ENCODE results near the gene TMPRSS3. TPM values are rescaled to one million over a fixed set of nuclear protein-coding genes. Genes with fewer than 3 reads are reported as not detected.
"Not testable (repeated sequence)": the region's sequence is repeated elsewhere in the genome, so short reads cannot be mapped to it uniquely, and the experiment has no call there.

The TMPRSS3 gene
- total RNA-seq, 2 donors from 2014 or later = 12.5 to 12.7 TPM

DNA sequence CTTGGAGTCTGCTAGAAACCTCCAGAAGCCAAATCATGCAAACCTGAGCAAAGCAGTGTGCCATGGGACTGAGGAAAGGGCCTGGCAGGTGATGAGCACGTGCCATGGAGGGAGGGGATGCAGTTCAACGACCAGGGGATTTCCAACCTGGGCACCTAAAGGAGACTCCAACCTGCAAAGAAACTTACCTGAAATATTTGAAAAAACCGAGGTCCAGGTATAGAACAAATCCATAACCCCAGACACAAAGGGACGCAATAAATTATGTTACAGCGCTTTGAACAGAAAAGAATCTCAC is 16.7 kb upstream of the TMPRSS3 start:
- Histone ChIP-seq H3K27me3 (no peaks in the 10 kb centered on the region), H3K27ac (no peak overlapping the region), H3K9me3 (no peaks in the 10 kb centered on the region), H3K4me3 (no peak overlapping the region), H3K4me1 (no peaks in the 10 kb centered on the region), H3K36me3 (replicated peaks in 1 of 2; ENCODE audit: insufficient read depth in 1 of 2, low read depth in 2 of 2) (no peaks in the 10 kb centered on the region)
- DNase-seq (no peak), ATAC-seq (no peak)
- TF ChIP-seq, protein P1, sequence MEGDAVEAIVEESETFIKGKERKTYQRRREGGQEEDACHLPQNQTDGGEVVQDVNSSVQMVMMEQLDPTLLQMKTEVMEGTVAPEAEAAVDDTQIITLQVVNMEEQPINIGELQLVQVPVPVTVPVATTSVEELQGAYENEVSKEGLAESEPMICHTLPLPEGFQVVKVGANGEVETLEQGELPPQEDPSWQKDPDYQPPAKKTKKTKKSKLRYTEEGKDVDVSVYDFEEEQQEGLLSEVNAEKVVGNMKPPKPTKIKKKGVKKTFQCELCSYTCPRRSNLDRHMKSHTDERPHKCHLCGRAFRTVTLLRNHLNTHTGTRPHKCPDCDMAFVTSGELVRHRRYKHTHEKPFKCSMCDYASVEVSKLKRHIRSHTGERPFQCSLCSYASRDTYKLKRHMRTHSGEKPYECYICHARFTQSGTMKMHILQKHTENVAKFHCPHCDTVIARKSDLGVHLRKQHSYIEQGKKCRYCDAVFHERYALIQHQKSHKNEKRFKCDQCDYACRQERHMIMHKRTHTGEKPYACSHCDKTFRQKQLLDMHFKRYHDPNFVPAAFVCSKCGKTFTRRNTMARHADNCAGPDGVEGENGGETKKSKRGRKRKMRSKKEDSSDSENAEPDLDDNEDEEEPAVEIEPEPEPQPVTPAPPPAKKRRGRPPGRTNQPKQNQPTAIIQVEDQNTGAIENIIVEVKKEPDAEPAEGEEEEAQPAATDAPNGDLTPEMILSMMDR (IDR thresholded peaks at IDR 0.05) = no peak
- TF ChIP-seq POLR2A (IDR thresholded peaks at IDR 0.05) = no peak
- intact Hi-C loops (cut with DNase I) = no loop called here
- 64 to 70% methylated on average over 5 of the region's 5 CpGs for WGBS, 2 donors

DNA sequence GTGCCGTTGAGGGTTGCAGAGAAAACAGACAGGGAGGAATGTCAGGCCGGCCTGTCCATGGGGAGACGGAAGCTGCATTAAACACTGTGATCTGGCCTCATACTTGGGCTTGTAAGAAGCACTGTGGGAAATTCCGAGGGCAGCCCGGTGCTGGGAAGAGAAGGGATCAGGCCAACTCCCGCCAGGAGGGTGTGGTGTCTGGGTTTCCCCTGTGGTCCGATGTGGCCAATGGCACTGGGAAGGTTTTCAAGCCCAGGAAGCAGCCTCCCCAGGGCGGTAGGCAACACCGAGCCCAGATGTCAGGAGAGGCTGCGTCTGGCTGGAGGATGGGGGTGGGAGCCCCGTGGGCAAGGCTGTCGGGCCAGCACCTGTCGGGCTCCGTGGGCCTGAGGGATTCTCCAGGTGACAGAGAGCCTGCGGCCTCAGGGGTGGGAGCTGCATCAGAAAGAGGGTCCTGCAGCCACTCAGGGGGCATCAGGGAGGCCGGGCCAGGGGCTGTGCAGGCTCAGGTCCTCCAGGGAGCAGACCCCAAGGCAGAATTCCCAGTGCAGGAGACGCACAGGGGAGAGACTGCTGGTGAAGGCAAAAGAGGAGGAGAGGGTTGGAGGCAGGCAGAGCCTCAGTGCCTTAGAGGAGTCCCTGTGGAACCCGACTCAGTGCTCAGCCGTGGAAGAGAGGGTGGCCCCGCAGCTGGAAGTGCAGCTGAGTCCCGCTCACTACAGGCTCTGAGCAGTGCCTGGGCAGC is 16.2 kb upstream of the TMPRSS3 start:
- no peaks in the 10 kb centered on the region for H3K36me3 ChIP-seq (replicated peaks in 1 of 2; ENCODE audit: insufficient read depth in 1 of 2, low read depth in 2 of 2)
- no peaks in the 10 kb centered on the region for H3K4me1 ChIP-seq
- 62 to 69% methylated on average over 12 to 20 of the region's 21 CpGs for WGBS, 2 donors
- intact Hi-C loops (cut with DNase I) = no loop called here
- no peaks in the 10 kb centered on the region for H3K27me3 ChIP-seq
- peak; percentile 40 for ATAC-seq
- no peaks in the 10 kb centered on the region for H3K9me3 ChIP-seq
- no peak for DNase-seq
- TF ChIP-seq, protein P1 (IDR thresholded peaks at IDR 0.05) = no peak
- TF ChIP-seq POLR2A (IDR thresholded peaks at IDR 0.05) = no peak
- no peak overlapping the region for H3K4me3 ChIP-seq
- peak overlapping the region in 1 of 4 donors; percentile 15 for H3K27ac ChIP-seq

DNA sequence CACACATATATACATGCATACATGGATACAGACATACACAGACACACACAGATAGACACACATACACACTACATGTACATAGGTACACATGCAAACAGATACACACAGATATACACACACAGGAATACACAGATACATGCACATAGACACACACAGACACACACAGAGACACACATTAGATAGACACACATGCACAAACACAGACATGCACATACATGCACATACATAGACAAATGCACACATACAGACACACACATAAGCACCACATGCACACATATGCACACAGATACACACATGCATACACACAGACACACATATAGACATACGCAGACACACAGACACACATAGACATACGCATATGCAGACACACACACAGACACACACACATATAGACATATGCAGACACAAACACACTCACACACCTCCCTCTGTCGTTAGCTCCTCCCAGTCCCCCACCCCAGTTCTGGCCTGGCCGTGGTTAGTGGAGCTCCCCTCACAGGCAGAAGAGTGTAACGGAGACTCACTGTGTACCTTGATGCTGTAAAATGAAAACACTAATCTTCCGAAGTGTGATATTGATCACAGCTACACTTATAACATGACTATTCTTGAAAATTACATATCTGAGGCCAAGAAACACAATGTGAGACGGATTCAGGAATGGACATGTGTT is 15.5 kb upstream of the TMPRSS3 start:
- DNase-seq (no peak), ATAC-seq (peak; percentile 36)
- Histone ChIP-seq H3K27ac (no peak overlapping the region), H3K4me3 (no peak overlapping the region), H3K4me1 (no peaks in the 10 kb centered on the region), H3K27me3 (no peaks in the 10 kb centered on the region), H3K9me3 (no peaks in the 10 kb centered on the region), H3K36me3 (replicated peaks in 1 of 2; ENCODE audit: insufficient read depth in 1 of 2, low read depth in 2 of 2) (no peaks in the 10 kb centered on the region)
- TF ChIP-seq POLR2A (IDR thresholded peaks at IDR 0.05) = no peak
- TF ChIP-seq, protein P1 (IDR thresholded peaks at IDR 0.05) = no peak
- intact Hi-C loops (cut with DNase I) = no loop called here
- 56 to 60% methylated on average over 7 of the region's 7 CpGs for WGBS, 2 donors

DNA sequence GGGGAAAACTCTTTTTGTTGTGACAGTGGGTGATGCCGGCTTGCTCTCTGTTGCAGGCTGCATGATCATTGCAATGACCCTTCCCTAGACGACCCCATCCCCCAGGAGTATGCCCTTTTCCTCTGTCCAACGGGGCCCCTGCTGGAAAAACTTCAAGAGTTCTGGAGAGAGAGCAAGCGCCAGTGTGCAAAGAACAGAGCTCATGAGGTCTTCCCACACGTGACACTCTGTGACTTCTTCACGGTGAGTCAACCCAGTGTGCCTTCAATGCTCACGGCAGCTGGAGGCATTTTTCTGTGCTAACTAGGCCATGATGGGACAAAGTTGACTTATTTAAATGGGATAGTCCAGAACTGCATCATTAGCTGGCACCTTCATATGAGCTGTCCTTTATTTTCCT is 13.5 kb upstream of the TMPRSS3 start:
- Histone ChIP-seq H3K4me1 (no peaks in the 10 kb centered on the region), H3K9me3 (no peaks in the 10 kb centered on the region), H3K36me3 (replicated peaks in 1 of 2; ENCODE audit: insufficient read depth in 1 of 2, low read depth in 2 of 2) (no peaks in the 10 kb centered on the region), H3K27me3 (no peaks in the 10 kb centered on the region), H3K27ac (no peak overlapping the region), H3K4me3 (no peak overlapping the region)
- TF ChIP-seq, protein P1 (IDR thresholded peaks at IDR 0.05) = no peak
- TF ChIP-seq POLR2A (IDR thresholded peaks at IDR 0.05) = no peak
- DNase-seq = no peak
- ATAC-seq = no peak
- intact Hi-C loops (cut with DNase I) = no loop called here
- 71 to 87% methylated on average over 6 to 7 of the region's 7 CpGs for WGBS, 2 donors

DNA sequence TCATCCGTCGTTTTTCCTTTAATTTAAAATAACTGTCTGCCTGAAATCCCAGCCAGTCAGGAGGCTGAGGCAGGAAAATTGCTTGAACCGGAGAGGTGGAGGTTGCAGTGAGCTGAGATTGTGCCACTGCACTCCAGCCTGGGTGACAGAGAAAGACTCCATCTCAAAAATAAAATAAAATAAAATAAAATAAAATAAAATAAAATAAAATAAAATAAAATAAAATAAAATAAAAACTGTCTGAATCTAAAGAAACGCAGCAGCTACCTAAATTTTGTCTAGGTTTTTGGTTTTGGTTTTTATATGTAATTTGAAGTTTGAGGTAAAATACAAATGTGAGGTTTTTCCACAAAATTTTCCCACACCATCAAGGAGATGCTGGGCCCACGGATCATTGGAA is 12.9 kb upstream of the TMPRSS3 start:
- DNase-seq; H3K27me3 ChIP-seq; H3K36me3 ChIP-seq (replicated peaks in 1 of 2; ENCODE audit: insufficient read depth in 1 of 2, low read depth in 2 of 2); H3K27ac ChIP-seq; H3K4me3 ChIP-seq; ATAC-seq; H3K9me3 ChIP-seq; intact Hi-C loops (cut with DNase I); H3K4me1 ChIP-seq: not testable (repeated sequence)
- WGBS, 2 donors = 73 to 81% methylated on average over 5 of the region's 5 CpGs
